ENCODE measurements around the gene CLCC1.

DNA sequence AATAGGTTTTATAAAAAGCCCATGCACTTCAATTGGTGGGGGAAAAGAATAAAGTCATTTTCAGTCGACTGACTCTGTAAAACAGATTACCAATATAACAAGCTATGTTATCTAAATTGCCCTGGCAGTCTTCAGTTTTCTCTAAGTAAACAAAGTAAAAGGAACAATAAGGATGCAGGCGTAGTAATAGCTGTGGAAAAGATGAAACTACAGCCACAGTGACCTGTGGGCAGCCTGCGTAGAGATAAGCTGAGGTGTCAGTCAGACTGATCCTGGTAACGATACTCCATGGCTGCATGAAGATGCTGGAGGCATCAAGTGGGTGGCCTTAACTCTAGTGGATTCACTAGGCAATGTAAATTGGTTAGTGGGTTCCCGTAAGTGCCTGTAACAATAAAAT lies 29.3 kb downstream of the CLCC1 start:
- TF ChIP-seq, protein P1, sequence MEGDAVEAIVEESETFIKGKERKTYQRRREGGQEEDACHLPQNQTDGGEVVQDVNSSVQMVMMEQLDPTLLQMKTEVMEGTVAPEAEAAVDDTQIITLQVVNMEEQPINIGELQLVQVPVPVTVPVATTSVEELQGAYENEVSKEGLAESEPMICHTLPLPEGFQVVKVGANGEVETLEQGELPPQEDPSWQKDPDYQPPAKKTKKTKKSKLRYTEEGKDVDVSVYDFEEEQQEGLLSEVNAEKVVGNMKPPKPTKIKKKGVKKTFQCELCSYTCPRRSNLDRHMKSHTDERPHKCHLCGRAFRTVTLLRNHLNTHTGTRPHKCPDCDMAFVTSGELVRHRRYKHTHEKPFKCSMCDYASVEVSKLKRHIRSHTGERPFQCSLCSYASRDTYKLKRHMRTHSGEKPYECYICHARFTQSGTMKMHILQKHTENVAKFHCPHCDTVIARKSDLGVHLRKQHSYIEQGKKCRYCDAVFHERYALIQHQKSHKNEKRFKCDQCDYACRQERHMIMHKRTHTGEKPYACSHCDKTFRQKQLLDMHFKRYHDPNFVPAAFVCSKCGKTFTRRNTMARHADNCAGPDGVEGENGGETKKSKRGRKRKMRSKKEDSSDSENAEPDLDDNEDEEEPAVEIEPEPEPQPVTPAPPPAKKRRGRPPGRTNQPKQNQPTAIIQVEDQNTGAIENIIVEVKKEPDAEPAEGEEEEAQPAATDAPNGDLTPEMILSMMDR (conservative IDR thresholded peaks at IDR 0.05; ENCODE audit: low read length), result no peak
- no peak for TF ChIP-seq EZH2phosphoT487 (IDR thresholded peaks at IDR 0.05; ENCODE audit: borderline replicate concordance, low read depth, low read length)
